Stimulated activated CD4-positive, alpha-beta T cell treated with anti-CD3 and anti-CD28 coated beads, TNF-alpha, amount 100 ng/mL, for 24 hours (primary cell): ENCODE data around the gene PTPRN2.
"Not testable (repeated sequence)": the region's sequence is repeated elsewhere in the genome, so short reads cannot be mapped to it uniquely, and the experiment has no call there.

Experiments used
- DNase-seq, 3 experiments: peaks; one replicate each; pipeline ENCODE4 v3.0.0-alpha.2; 2020; ENCODE audit warnings: low read depth in 3 of 3

The PTPRN2 gene

GRCh38 chr7:157952050-157952667 is 635.5 kb downstream of the PTPRN2 start:
- no peak for DNase-seq

- DNase-seq = no peak
Observed at GRCh38 chr7:157951300-157952049, 636.1 kb downstream of the PTPRN2 start.

GRCh38 chr7:157949711-157950110 is 637.9 kb downstream of the PTPRN2 start:
- DNase-seq = no peak

GRCh38 chr7:157947504-157947903 is 640.1 kb downstream of the PTPRN2 start:
- DNase-seq = no peak

GRCh38 chr7:157946398-157947060 is 641.1 kb downstream of the PTPRN2 start:
- no peak for DNase-seq

- DNase-seq = no peak
Observed at GRCh38 chr7:157945401-157945800, 642.2 kb downstream of the PTPRN2 start.

GRCh38 chr7:157944734-157945291 is 642.8 kb downstream of the PTPRN2 start:
- DNase-seq = no peak

GRCh38 chr7:157944051-157944450 is 643.6 kb downstream of the PTPRN2 start:
- no peak for DNase-seq

- DNase-seq = no peak
Observed at GRCh38 chr7:157943561-157943960, 644.1 kb downstream of the PTPRN2 start.

GRCh38 chr7:157941210-157941609 is 646.4 kb downstream of the PTPRN2 start:
- DNase-seq = no peak

GRCh38 chr7:157940497-157940896 is 647.1 kb downstream of the PTPRN2 start:
- no peak for DNase-seq

- no peak for DNase-seq
Observed at GRCh38 chr7:157938211-157938610, 649.4 kb downstream of the PTPRN2 start.

- no peak for DNase-seq
Observed at GRCh38 chr7:157937406-157937805, 650.2 kb downstream of the PTPRN2 start.

- no peak for DNase-seq
Observed at GRCh38 chr7:157936976-157937375, 650.6 kb downstream of the PTPRN2 start.

- DNase-seq = not testable (repeated sequence)
Observed at GRCh38 chr7:157935721-157936120, 651.9 kb downstream of the PTPRN2 start.

- DNase-seq = not testable (repeated sequence)
Observed at GRCh38 chr7:157933219-157934155, 654.1 kb downstream of the PTPRN2 start.

GRCh38 chr7:157932498-157933218 is 655.0 kb downstream of the PTPRN2 start:
- DNase-seq = no peak

- no peak for DNase-seq
Observed at GRCh38 chr7:157930926-157931466, 656.6 kb downstream of the PTPRN2 start.

- no peak for DNase-seq
Observed at GRCh38 chr7:157930441-157930840, 657.2 kb downstream of the PTPRN2 start.

GRCh38 chr7:157929671-157930070 is 658.0 kb downstream of the PTPRN2 start:
- DNase-seq = no peak
